IMR-90 (cell line): ENCODE measurements around the gene CCM2. TPM values are rescaled to one million over a fixed set of nuclear protein-coding genes. Genes with fewer than 3 reads are reported as not detected.

ENCODE experiments used
- ATAC-seq: fragments of 200-7000 bp; cut with Tn5 transposase; 2 replicates; pipeline ENCODE4 v1.9.1; 2020; ENCODE audit warnings: low read depth, mild to moderate bottlenecking, moderate library complexity
- BruUV-seq: library from RNA; stranded (reverse); fragments of 400-500 nt; replicated peaks from 2 replicates; lab custom pipeline; 2021; lab: Mats Ljungman, UMichigan
- CTCF ChIA-PET: fragments of 300-600 bp; formaldehyde crosslinking; extraction: SDS; loops from one replicate; lab custom pipeline; 2021; ENCODE audit warnings: antibody characterized with exemption; lab: Yijun Ruan, JAX
- POLR2A ChIA-PET: fragments of 300-600 bp; sonication (Branson Sonifier 250); formaldehyde crosslinking; loops from one replicate; lab custom pipeline; 2022; ENCODE audit warnings: antibody characterized with exemption; ENCODE audit not compliant: unreplicated experiment; lab: Charles Lee
- DNase-seq: peaks from one replicate; pipeline ENCODE4 v3.0.0; 2013
- H2AFZ ChIP-seq: replicated peaks from 2 replicates; pipeline ENCODE3; 2013; ENCODE audit warnings: low read length, mild to moderate bottlenecking; ENCODE audit not compliant: poor library complexity
- H2AK5ac ChIP-seq: 2 replicates; pipeline ENCODE4 v1.6.1; 2013; ENCODE audit warnings: low read depth, low read length, inconsistent platforms
- H2AK9ac ChIP-seq: replicated peaks from 2 replicates; pipeline ENCODE3; 2013; ENCODE audit warnings: mild to moderate bottlenecking, low read depth, low read length, moderate library complexity; ENCODE audit not compliant: poor library complexity
- H2BK120ac ChIP-seq: 2 replicates; pipeline ENCODE4 v1.6.1; 2013; ENCODE audit warnings: low read depth, low read length, inconsistent platforms
- H2BK15ac ChIP-seq: 3 replicates; pipeline ENCODE4 v1.6.1; 2013; ENCODE audit warnings: low read depth, low read length, inconsistent platforms
- H2BK20ac ChIP-seq: 2 replicates; pipeline ENCODE4 v1.6.1; 2013; ENCODE audit warnings: low read depth, mild to moderate bottlenecking, inconsistent platforms, low read length, moderate library complexity
- H2BK5ac ChIP-seq: 2 replicates; pipeline ENCODE4 v1.6.1; 2013; ENCODE audit warnings: mild to moderate bottlenecking, low read depth, low read length, inconsistent platforms; ENCODE audit not compliant: poor library complexity, severe bottlenecking
- H3K14ac ChIP-seq: replicated peaks from 2 replicates; pipeline ENCODE4 v1.6.1; 2013; ENCODE audit warnings: low read depth, low read length, inconsistent platforms
- H3K18ac ChIP-seq: 2 replicates; pipeline ENCODE4 v1.6.1; 2013; ENCODE audit warnings: low read depth, low read length, control low read depth
- H3K23ac ChIP-seq: 2 replicates; pipeline ENCODE4 v1.6.1; 2013; ENCODE audit warnings: low read depth, low read length, inconsistent platforms
- H3K27ac ChIP-seq: 2 replicates; pipeline ENCODE4 v1.5.1; 2013; ENCODE audit warnings: mild to moderate bottlenecking, control low read depth, low read length; ENCODE audit not compliant: insufficient read depth
- H3K27me3 ChIP-seq: 2 replicates; pipeline ENCODE4 v1.6.1; 2013; ENCODE audit warnings: low read length; ENCODE audit not compliant: control insufficient read depth, insufficient read depth
- H3K36me3 ChIP-seq: 2 replicates; pipeline ENCODE4 v1.6.1; 2013; ENCODE audit warnings: low read length, mixed read lengths; ENCODE audit not compliant: control insufficient read depth, insufficient read depth
- H3K4ac ChIP-seq: 2 replicates; pipeline ENCODE4 v1.6.1; 2013; ENCODE audit warnings: low read depth, low read length, inconsistent platforms
- H3K4me1 ChIP-seq: 2 replicates; pipeline ENCODE4 v1.6.1; 2013; ENCODE audit warnings: low read length, mixed read lengths; ENCODE audit not compliant: control insufficient read depth, insufficient read depth
- H3K4me2 ChIP-seq: 2 replicates; pipeline ENCODE4 v1.6.1; 2013; ENCODE audit warnings: low read depth, mild to moderate bottlenecking, control low read depth, low read length, moderate library complexity
- H3K4me3 ChIP-seq: 2 replicates; pipeline ENCODE4 v1.5.1; 2013; ENCODE audit warnings: low read depth, mild to moderate bottlenecking, control low read depth, low read length, moderate library complexity; ENCODE audit not compliant: insufficient read depth
- H3K56ac ChIP-seq: 2 replicates; pipeline ENCODE4 v1.6.1; 2013; ENCODE audit warnings: low read length, inconsistent platforms; ENCODE audit not compliant: insufficient read depth; ENCODE audit errors: extremely low read depth
- H3K79me1 ChIP-seq, 2 experiments: 2 replicates each; pipeline ENCODE4 v1.6.1; 2013; ENCODE audit warnings: low read length in 2 of 2, inconsistent platforms in 1 of 2, low read depth in 1 of 2
- H3K9ac ChIP-seq: 2 replicates; pipeline ENCODE4 v1.6.1; 2013; ENCODE audit warnings: low read depth, low read length, control low read depth
- H3K9me1 ChIP-seq: 2 replicates; pipeline ENCODE4 v1.6.1; 2013; ENCODE audit warnings: low read length, inconsistent platforms; ENCODE audit not compliant: insufficient read depth
- H3K9me3 ChIP-seq: 2 replicates; pipeline ENCODE4 v1.6.1; 2013; ENCODE audit warnings: low read length; ENCODE audit not compliant: control insufficient read depth, insufficient read depth
- H4K20me1 ChIP-seq: 2 replicates; pipeline ENCODE4 v1.6.1; 2013; ENCODE audit warnings: low read length, inconsistent platforms; ENCODE audit not compliant: insufficient read depth
- H4K5ac ChIP-seq: 2 replicates; pipeline ENCODE4 v1.6.1; 2013; ENCODE audit warnings: mild to moderate bottlenecking, low read depth, low read length, control low read depth
- H4K8ac ChIP-seq, 2 experiments: 2 replicates each; pipeline ENCODE4 v1.6.1; 2013; ENCODE audit warnings: low read depth in 2 of 2, low read length in 2 of 2, control low read depth in 1 of 2, inconsistent platforms in 1 of 2
- H4K91ac ChIP-seq: 2 replicates; pipeline ENCODE4 v1.6.1; 2013; ENCODE audit warnings: low read depth, low read length, inconsistent platforms; ENCODE audit not compliant: insufficient read depth
- BHLHE40 ChIP-seq: fragments of 150-350 bp; IDR thresholded peaks from 2 replicates; pipeline ENCODE4 v1.6.1; 2016; ENCODE audit warnings: mild to moderate bottlenecking, low read depth, low read length
- CEBPB ChIP-seq: IDR thresholded peaks from 2 replicates; pipeline ENCODE4 v1.6.1; 2012; ENCODE audit warnings: low read depth, low read length, improper control_type of control experiment
- FOS ChIP-seq: fragments of 150-350 bp; IDR thresholded peaks from 2 replicates; pipeline ENCODE4 v1.6.1; 2016; ENCODE audit warnings: low read depth, low read length
- NFE2L2 ChIP-seq: fragments of 150-350 bp; IDR thresholded peaks from 2 replicates; pipeline ENCODE4 v1.6.1; 2016; ENCODE audit warnings: low read depth, mild to moderate bottlenecking, low read length
- POLR2A ChIP-seq: IDR thresholded peaks from 2 replicates; pipeline ENCODE4 v1.6.1; 2012; ENCODE audit warnings: mild to moderate bottlenecking, low read depth, low read length
- RAD21 ChIP-seq: IDR thresholded peaks from 2 replicates; pipeline ENCODE4 v1.6.1; 2012; ENCODE audit warnings: low read length, improper control_type of control experiment
- RCOR1 ChIP-seq: IDR thresholded peaks from 2 replicates; pipeline ENCODE4 v1.6.1; 2012; ENCODE audit warnings: mild to moderate bottlenecking, low read length, improper control_type of control experiment; ENCODE audit not compliant: insufficient replicate concordance
- SMC3 ChIP-seq: fragments of 150-350 bp; IDR thresholded peaks from 2 replicates; pipeline ENCODE4 v1.6.1; 2016; ENCODE audit warnings: low read depth, mild to moderate bottlenecking, antibody characterized with exemption, low read length, moderate library complexity
- WGBS, 2 experiments: methylation state at CpG; one replicate each; pipeline versions ENCODE4 v1.1.5 to v1.1.7; 2013; ENCODE audit warnings: missing lambda C conversion rate in 2 of 2; ENCODE audit not compliant: insufficient read length in 1 of 2; ENCODE audit errors: extremely low coverage in 2 of 2; 5-methylcytosine and 5-hydroxymethylcytosine counted together
- dilution Hi-C: fragments of 300-500 bp; cut with HindIII; formaldehyde crosslinking; loops from one replicate; pipeline ENCODE4 v1.14.3; 2018; ENCODE audit warnings: low sequenced_read_pairs; ENCODE audit not compliant: unreplicated experiment
- in situ Hi-C: fragments of 300-500 bp; cut with MboI; formaldehyde crosslinking; loops from 3 replicates; pipeline ENCODE4 v1.14.3; 2019; ENCODE audit warnings: low sequenced_read_pairs, inconsistent platforms, mixed read lengths
- intact Hi-C: fragments of 100-400 bp; cut with micrococcal nuclease; formaldehyde crosslinking; loops from 2 replicates; pipeline ENCODE4 v1.10.0; 2022
- polyA plus RNA-seq, 3 experiments: library from polyadenylated mRNA; depleted of rRNA; stranded (reverse); fragments of >200 nt; gene quantifications; 2 replicates each; pipeline ENCODE4 v1.2.3, GENCODE V29; 2012; ENCODE audit warnings: low replicate concordance in 1 of 3
- total RNA-seq: library from RNA; depleted of rRNA; stranded (reverse); fragments of >200 nt; gene quantifications from 2 replicates; pipeline ENCODE4 v1.2.3, GENCODE V29; 2012
- TF ChIP-seq, protein P1 (sequence below): fragments of 150-350 bp; IDR thresholded peaks from 2 replicates; pipeline ENCODE4 v1.6.1; 2016; ENCODE audit warnings: low read depth, mild to moderate bottlenecking, low read length, moderate library complexity, borderline replicate concordance
- TF ChIP-seq, protein P2 (sequence below): conservative IDR thresholded peaks from 2 replicates; pipeline ENCODE4 v1.5.1; 2012; ENCODE audit warnings: mild to moderate bottlenecking, low read depth, low read length, improper control_type of control experiment

Gene CCM2
- total and polyA plus RNA-seq, 2 of the 4 experiments (the other 2 are of a cell fraction): 65.2 to 78.5 TPM

DNA sequence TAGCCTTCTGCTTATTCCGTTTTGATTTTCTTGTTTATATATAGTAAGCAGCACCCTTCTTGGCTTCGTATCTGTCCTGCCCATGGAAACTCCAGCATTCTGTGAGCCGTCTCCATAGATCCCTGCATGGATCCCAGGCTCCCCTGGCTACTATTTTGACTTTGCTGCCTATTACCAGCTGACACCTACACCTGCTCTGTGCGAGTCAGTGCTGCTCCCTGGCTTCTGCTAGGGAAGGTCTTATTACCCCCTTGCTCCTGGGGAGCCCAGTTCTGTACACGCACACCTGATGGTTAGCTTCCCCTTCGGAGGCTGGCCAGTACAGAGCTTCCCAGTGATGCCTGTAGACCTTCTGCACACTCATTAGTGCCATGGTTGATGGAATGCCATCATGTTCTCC, 53.4 kb downstream of the CCM2 start:
- H3K4me1 ChIP-seq: peaks cover 1% of the 10 kb centered on the region
- peaks cover 19% of the 10 kb centered on the region for H4K20me1 ChIP-seq
- no peak overlapping the region for H2BK120ac ChIP-seq
- H3K4me3 ChIP-seq: no peak overlapping the region
- no peaks in the 10 kb centered on the region for H3K27me3 ChIP-seq
- CTCF ChIA-PET: no interaction called here
- no peak for DNase-seq
- H3K27ac ChIP-seq: no peak overlapping the region
- H2AK9ac ChIP-seq: no peak overlapping the region
- dilution Hi-C loops: no loop called here
- intact Hi-C loops: no loop called here
- no peak overlapping the region for H3K18ac ChIP-seq
- in situ Hi-C loops: no loop called here
- POLR2A ChIA-PET: no interaction called here
- H4K5ac ChIP-seq: no peak overlapping the region
- no peak for ATAC-seq
- no peak overlapping the region for H2BK15ac ChIP-seq
- no peak overlapping the region for H4K91ac ChIP-seq
- H3K9me1 ChIP-seq: peaks cover 13% of the 10 kb centered on the region
- no peak overlapping the region for H2BK20ac ChIP-seq
- no peak overlapping the region for H2AK5ac ChIP-seq
- H3K23ac ChIP-seq: no peak overlapping the region
- no peak overlapping the region for H3K56ac ChIP-seq
- no peak overlapping the region for H2AFZ ChIP-seq
- WGBS, 2 experiments: 100% methylated on average over 2 of the region's 6 CpGs; no CpG with 5 or more reads in 1 of the 2 experiments
- H3K9me3 ChIP-seq: no peaks in the 10 kb centered on the region
- peaks cover 10% of the 10 kb centered on the region for H3K36me3 ChIP-seq
- no peak overlapping the region for H2BK5ac ChIP-seq
- peaks cover 22 to 69% of the 10 kb centered on the region in 2 experiments for H3K79me1 ChIP-seq
- no peak overlapping the region for H3K4ac ChIP-seq
- no peak overlapping the region for H3K9ac ChIP-seq
- TF ChIP-seq SMC3 (no peak), FOS (no peak), POLR2A (no peak), RAD21 (no peak), BHLHE40 (no peak), CEBPB (no peak), RCOR1 (no peak), NFE2L2 (no peak)
- TF ChIP-seq, protein P1, sequence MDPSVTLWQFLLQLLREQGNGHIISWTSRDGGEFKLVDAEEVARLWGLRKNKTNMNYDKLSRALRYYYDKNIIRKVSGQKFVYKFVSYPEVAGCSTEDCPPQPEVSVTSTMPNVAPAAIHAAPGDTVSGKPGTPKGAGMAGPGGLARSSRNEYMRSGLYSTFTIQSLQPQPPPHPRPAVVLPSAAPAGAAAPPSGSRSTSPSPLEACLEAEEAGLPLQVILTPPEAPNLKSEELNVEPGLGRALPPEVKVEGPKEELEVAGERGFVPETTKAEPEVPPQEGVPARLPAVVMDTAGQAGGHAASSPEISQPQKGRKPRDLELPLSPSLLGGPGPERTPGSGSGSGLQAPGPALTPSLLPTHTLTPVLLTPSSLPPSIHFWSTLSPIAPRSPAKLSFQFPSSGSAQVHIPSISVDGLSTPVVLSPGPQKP: no peak
- TF ChIP-seq, protein P2, sequence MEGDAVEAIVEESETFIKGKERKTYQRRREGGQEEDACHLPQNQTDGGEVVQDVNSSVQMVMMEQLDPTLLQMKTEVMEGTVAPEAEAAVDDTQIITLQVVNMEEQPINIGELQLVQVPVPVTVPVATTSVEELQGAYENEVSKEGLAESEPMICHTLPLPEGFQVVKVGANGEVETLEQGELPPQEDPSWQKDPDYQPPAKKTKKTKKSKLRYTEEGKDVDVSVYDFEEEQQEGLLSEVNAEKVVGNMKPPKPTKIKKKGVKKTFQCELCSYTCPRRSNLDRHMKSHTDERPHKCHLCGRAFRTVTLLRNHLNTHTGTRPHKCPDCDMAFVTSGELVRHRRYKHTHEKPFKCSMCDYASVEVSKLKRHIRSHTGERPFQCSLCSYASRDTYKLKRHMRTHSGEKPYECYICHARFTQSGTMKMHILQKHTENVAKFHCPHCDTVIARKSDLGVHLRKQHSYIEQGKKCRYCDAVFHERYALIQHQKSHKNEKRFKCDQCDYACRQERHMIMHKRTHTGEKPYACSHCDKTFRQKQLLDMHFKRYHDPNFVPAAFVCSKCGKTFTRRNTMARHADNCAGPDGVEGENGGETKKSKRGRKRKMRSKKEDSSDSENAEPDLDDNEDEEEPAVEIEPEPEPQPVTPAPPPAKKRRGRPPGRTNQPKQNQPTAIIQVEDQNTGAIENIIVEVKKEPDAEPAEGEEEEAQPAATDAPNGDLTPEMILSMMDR: no peak
- BruUV-seq: no TSS peak
- H4K8ac ChIP-seq: no peak overlapping the region
- no peak overlapping the region for H3K14ac ChIP-seq
- no peak overlapping the region for H3K4me2 ChIP-seq
